GM21717 (cell line): ENCODE results near the gene TAS2R40.
"Not testable (repeated sequence)": the region's sequence is repeated elsewhere in the genome, so short reads cannot be mapped to it uniquely, and the experiment has no call there.

ENCODE experiments used
- ATAC-seq: cut with Tn5 transposase; IDR thresholded peaks from one replicate; pipeline ENCODE4 v1.9.1; 2021; ENCODE audit warnings: mild to moderate bottlenecking, moderate library complexity; ENCODE audit not compliant: unreplicated experiment

TAS2R40 gene

DNA sequence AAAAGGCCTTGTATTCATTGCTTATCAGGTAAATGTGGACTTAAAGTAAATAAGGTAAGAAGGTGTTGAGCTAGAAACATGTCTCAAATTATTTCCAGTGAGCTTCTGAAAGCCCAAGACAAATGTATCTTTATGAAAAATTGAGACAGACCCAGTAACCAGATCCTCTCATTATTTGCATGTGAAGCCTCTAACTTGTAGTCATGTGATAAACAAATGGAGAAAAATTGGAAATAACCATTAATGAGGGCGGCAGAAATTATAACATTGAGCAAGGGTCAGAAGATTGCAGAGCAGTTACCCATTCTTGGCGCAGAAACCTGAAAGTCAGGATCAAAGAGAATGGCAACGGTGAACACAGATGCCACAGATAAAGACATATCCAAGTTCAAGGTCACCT, at the start of gene TAS2R40:
TSS of gene TAS2R40 (plus strand) at position 301 of the 400 bp plus-strand sequence. CDS start at position 343, 42 bp downstream.
- no peak for ATAC-seq

DNA sequence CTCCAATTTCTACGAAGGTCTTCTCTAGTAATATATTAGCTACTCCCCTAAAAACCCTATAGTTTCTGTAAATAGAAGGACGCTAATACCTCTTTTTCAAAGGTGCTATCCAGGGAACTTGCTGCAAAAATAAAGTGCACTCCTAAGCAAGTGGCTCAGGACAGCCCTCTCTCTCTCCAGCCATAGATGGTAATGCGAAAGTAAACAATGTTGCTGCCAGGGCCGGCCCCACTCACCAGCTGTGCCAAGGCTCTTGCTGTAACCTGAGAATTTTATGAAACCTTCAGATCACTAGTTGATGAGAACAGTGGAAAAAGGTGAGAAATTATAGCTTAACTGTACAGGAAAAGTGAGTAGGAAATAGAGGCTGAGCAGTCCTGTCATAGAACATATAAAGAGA, 49.5 kb upstream of the TAS2R40 start:
- no peak for ATAC-seq

- ATAC-seq = no peak
These were observed 45.7 kb upstream of the TAS2R40 start for GRCh38 chr7:143176128-143176527.

DNA sequence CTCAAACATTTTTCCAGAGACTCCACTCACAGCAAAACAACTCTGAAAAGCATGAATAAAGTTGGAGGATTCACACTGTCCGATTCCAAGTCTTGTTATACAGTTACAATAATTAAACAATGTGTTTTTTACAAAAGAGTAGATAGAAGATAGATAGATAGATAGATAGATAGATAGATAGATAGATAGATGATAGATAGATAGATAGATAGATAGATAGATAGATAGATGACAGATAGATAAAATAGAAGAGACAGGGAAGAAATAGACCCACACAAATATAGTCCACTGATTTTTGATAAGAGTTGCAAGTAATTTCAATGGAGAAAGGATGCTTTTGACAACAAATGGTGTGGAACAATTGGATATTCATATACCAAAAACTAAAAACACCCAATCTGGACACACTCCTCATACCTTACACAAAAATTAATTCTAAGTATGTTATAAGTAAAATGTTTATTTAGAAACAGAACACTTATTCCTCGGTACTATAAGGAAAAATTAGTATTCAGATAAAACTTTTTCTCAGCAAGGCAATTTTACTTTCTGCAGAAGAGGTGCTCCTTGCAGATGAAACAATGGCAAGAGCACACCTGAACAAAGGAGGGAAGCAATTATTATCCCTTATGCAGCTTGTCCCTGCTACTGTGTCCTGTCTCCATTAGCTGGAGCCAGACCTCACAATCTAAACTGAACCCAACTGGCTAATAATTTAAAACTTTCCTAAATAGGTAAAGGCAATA, 44.3 kb upstream of the TAS2R40 start:
- ATAC-seq = no peak

DNA sequence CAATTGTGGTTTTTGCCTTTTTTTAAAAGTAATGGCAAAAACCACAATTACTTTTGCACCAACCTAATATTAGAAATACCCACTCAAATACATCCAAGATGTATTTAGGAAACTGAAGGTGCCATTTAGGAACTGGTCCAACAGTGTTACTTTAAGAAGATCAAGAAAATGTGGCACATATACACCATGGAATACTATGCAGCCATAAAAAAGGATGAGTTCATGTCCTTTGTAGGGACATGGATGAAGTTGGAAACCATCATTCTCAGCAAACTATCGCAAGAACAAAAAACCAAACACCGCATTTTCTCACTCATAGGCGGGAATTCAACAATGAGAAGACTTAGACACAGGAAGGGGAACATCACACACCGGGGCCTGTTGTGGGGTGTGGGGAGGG, 41.1 kb upstream of the TAS2R40 start:
- ATAC-seq = not testable (repeated sequence)

DNA sequence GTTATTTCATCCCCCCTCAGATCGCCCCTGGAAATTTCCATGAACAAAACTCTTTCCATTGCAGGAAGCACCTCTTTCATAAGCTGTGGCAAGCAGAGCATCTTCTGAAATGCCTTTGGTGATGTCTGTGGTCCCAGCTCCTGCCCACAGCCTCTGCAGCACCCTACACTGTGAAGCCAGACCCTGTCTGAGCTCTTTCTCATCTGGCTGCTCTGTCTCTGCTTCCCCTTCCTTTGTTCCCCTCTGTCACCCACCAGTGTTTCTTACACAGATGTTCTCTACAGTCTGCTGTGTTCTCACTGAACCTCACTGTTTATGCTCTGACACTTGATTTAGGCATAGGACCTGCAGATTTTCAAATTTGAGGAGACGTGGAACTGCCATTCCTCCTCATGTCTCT, 40.5 kb upstream of the TAS2R40 start:
- no peak for ATAC-seq

DNA sequence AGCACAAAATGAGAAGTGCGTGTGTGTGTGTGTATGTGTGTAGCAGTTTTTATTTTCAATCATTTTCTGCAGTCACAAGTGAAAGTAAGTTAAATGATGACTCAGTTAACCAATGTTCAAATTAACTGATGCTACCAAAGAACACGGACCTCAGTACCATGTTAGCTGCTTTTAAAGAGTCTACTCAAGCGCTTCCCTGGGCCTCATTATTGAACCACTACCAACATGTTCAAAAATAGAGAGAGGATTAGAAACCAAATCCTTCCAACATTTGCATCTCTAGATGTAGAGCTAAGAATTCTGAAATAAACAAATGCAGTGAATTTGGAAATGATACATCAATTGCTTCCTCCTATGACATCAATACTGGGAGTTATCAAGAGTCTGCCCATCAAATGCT, 38.8 kb upstream of the TAS2R40 start, which contains the start of gene TAS2R39:
TSS of gene TAS2R39 (plus strand) at position 396 of the 400 bp plus-strand sequence. CDS start at position 396, 0 bp downstream.
- no peak for ATAC-seq

- ATAC-seq = no peak
These were observed 36.3 kb upstream of the TAS2R40 start for GRCh38 chr7:143185551-143185950.

DNA sequence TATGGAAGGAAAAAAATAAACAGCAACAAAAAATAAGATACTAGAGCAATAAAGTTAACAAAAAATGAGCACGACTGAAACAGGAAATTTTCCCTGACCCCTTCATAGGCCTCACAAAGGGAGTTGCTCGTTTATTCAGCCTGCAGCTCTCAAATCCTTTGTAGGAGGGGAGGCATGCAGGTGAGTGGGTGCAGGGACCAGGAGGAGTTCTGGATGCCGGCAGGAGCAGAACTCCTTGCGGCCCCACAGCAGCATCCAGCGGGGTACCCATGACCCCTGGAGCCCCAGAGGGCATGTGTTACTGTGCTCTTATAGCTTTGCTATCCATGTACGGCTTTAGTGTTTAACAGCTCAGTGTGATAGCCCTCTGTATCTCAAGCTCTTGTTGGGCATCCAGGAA, 32.8 kb upstream of the TAS2R40 start:
- no peak for ATAC-seq

DNA sequence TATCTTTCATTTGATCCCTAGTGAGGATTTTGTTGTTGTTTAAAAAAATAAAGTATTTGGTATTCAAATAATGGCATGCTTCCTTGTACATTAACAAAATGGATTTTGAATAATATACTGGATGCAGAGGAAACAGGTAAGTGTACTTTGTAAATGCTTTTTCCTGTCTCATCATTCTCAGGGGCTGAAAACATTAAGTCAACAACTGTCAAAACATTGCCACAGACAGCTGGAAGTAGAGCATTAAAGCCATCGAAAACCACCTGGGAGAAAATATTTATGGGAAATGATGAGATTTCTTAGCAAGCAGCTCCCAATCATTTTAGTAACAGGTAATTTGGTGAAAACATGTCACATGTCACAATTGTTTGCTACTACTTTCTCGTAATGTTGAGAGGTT, 28.0 kb upstream of the TAS2R40 start:
- no peak for ATAC-seq

GRCh38 chr7:143199040-143199439, 22.8 kb upstream of the TAS2R40 start:
- no peak for ATAC-seq

- ATAC-seq = no peak
These were observed 19.7 kb upstream of the TAS2R40 start for GRCh38 chr7:143202161-143202560.

GRCh38 chr7:143203386-143203785, 18.5 kb upstream of the TAS2R40 start:
- ATAC-seq = no peak

GRCh38 chr7:143205560-143206293, 16.1 kb upstream of the TAS2R40 start:
- ATAC-seq = peak; percentile 94

GRCh38 chr7:143210541-143210940, 11.3 kb upstream of the TAS2R40 start:
- ATAC-seq = no peak

DNA sequence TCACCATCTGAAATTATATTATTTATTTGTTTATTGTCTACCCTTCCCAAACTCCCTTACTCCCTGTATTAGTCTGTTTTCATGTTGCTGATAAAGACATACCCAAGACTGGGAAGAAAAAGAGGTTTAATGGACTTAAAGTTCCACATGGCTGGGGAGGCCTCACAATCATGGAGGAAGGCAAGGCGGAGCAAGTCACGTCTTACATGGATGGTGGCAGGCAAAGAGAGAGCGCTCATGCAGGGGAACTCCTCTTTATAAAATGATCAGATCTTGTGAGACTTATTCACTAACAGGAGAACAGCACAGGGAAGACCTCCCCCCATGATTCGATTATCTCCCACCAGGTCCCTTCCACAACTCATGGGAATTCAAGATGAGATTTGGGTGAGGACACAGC, 8.4 kb upstream of the TAS2R40 start:
- ATAC-seq = not testable (repeated sequence)

- peak; percentile 86 for ATAC-seq
These were observed 6.8 kb upstream of the TAS2R40 start for GRCh38 chr7:143214789-143215679.

DNA sequence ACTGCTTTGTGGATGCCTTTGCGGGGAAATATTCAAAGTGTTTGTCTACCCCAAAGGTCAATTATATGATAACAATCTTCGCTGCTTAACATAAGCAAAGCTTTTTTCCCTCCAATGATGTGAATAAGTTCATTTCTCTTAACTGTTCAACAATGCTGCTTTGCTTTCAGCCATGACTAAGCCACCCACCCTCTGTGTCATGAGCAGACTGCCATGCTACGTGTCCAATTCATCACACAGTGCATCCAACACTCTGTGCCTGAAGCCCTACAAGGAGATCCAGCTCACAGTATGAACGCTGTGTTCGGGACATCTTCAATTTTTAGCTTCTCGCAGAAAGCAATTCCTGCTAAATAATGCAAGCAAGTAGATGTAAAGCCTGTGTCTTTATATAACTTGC, 5.7 kb upstream of the TAS2R40 start:
- no peak for ATAC-seq

DNA sequence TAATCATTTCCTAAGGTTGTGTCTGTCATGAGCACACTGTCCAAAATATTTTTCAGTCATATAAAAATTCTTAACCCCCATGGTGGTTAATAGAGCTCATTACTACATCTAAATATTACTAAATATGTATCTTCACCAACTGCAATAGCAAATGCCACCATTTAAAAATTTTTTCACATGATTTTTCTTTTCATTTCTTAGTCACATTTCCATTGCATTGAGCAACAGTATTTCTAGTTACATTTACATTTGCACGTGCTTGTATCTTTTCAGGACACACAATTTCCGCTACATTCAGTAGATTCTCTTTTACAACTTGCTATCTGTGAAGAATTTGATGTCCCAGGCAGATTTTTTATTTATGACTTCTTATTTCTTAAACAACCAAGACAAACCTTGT, 5.2 kb upstream of the TAS2R40 start:
- ATAC-seq = no peak

GRCh38 chr7:143217806-143218205, 4.0 kb upstream of the TAS2R40 start:
- no peak for ATAC-seq

DNA sequence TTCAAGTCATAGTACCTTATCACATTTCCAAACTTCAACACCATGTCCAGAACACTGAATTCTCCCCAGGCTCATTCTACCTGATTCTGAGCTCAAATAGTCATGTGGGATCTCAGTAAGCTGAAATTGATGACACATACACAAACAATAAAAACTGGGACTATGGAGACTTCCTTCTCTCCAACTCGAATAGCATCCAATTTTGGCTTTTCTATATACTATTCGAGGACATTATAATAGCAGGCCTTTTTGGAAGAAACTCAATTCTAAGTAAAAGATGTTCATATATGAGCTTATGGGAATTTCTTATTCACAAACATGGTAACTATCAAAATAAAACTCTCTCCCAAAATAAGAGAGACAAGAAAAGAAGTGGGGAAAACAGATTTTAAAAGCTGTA, 551 bp upstream of the TAS2R40 start:
- ATAC-seq = no peak
